ENCODE data around the gene DDX11.
"Not testable (repeated sequence)": the region's sequence is repeated elsewhere in the genome, so short reads cannot be mapped to it uniquely, and the experiment has no call there.

DDX11 gene

GRCh38 chr12:31127209-31127848, 53.7 kb downstream of the DDX11 start:
- not testable (repeated sequence) for DNase-seq

GRCh38 chr12:31136581-31136980, 62.9 kb downstream of the DDX11 start:
- not testable (repeated sequence) for DNase-seq

- not testable (repeated sequence) for DNase-seq
Observed at GRCh38 chr12:31144768-31145167, 71.1 kb downstream of the DDX11 start.

GRCh38 chr12:31145296-31145695, 71.6 kb downstream of the DDX11 start:
- not testable (repeated sequence) for DNase-seq

- DNase-seq, result not testable (repeated sequence)
Observed at GRCh38 chr12:31147415-31147814, 73.8 kb downstream of the DDX11 start.

- not testable (repeated sequence) for DNase-seq
Observed at GRCh38 chr12:31150766-31151165, 77.1 kb downstream of the DDX11 start.

All from islet precursor cell (in vitro differentiated cells).